SK-N-SH treated with all-trans-retinoic acid at 6 μM for 48 hours (cell line): ENCODE measurements around the gene ENOSF1.
"Not testable (repeated sequence)": the region's sequence is repeated elsewhere in the genome, so short reads cannot be mapped to it uniquely, and the experiment has no call there.

Source experiments
- ATAC-seq: fragments of 200-7000 bp; cut with Tn5 transposase; 3 replicates; pipeline ENCODE4 v1.9.1; 2020; ENCODE audit warnings: mild to moderate bottlenecking, moderate library complexity
- ARNTL ChIP-seq: fragments of 450-650 bp; formaldehyde crosslinking; IDR thresholded peaks from 2 replicates; pipeline ENCODE4 v1.5.0; 2020; ENCODE audit warnings: low read depth, mild to moderate bottlenecking, moderate library complexity, borderline replicate concordance
- BACH2 ChIP-seq: fragments of 250-450 bp; sonication (Bioruptor Pico); IDR thresholded peaks from 2 replicates; pipeline ENCODE4 v1.9.0; 2021; ENCODE audit warnings: mild to moderate bottlenecking, borderline replicate concordance
- CSDC2 ChIP-seq: fragments of 250-450 bp; sonication (Bioruptor Pico); IDR thresholded peaks from 2 replicates; pipeline ENCODE4 v1.5.0; 2020; ENCODE audit warnings: mild to moderate bottlenecking, moderate library complexity
- ESRRG ChIP-seq: fragments of 250-450 bp; sonication (Bioruptor Pico); IDR thresholded peaks from 2 replicates; pipeline ENCODE4 v1.6.1; 2021; ENCODE audit warnings: mild to moderate bottlenecking
- GLIS3 ChIP-seq: fragments of 250-450 bp; sonication (Bioruptor Pico); IDR thresholded peaks from 2 replicates; pipeline ENCODE4 v1.5.0; 2020; ENCODE audit warnings: mild to moderate bottlenecking, moderate library complexity
- ISL1 ChIP-seq: fragments of 250-450 bp; sonication (Bioruptor Pico); IDR thresholded peaks from 2 replicates; pipeline ENCODE4 v2.1.2; 2022; ENCODE audit warnings: mild to moderate bottlenecking, moderate library complexity
- OSR1 ChIP-seq: fragments of 250-450 bp; sonication (Bioruptor Pico); IDR thresholded peaks from 2 replicates; pipeline ENCODE4 v1.8.0; 2022; ENCODE audit warnings: moderate library complexity, mild to moderate bottlenecking, inconsistent platforms
- PPARA ChIP-seq: fragments of 250-450 bp; sonication (Bioruptor Pico); IDR thresholded peaks from 2 replicates; pipeline ENCODE4 v1.5.0; 2020; ENCODE audit warnings: mild to moderate bottlenecking, borderline replicate concordance
- RARB ChIP-seq: fragments of 250-450 bp; sonication (Bioruptor Pico); IDR thresholded peaks from 2 replicates; pipeline ENCODE4 v1.8.0; 2021; ENCODE audit warnings: mild to moderate bottlenecking, moderate library complexity
- SNAI2 ChIP-seq: fragments of 250-450 bp; sonication (Bioruptor Pico); IDR thresholded peaks from 2 replicates; pipeline ENCODE4 v1.5.0; 2020; ENCODE audit warnings: mild to moderate bottlenecking, moderate library complexity
- TOX ChIP-seq: fragments of 250-450 bp; sonication (Bioruptor Pico); IDR thresholded peaks from 2 replicates; pipeline ENCODE4 v1.8.0; 2021; ENCODE audit warnings: mild to moderate bottlenecking, moderate library complexity, borderline replicate concordance
- ZFP3 ChIP-seq: fragments of 250-450 bp; sonication (Bioruptor Pico); IDR thresholded peaks from 2 replicates; pipeline ENCODE4 v1.5.0; 2020; ENCODE audit warnings: mild to moderate bottlenecking, moderate library complexity
- ZFP30 ChIP-seq: fragments of 450-650 bp; formaldehyde crosslinking; IDR thresholded peaks from 2 replicates; pipeline ENCODE4 v1.5.0; 2022; ENCODE audit warnings: mild to moderate bottlenecking, moderate library complexity
- ZNF565 ChIP-seq: fragments of 450-650 bp; formaldehyde crosslinking; conservative IDR thresholded peaks from 2 replicates; pipeline ENCODE4 v1.5.0; 2020; ENCODE audit warnings: low read depth, mild to moderate bottlenecking, moderate library complexity
- ZNF70 ChIP-seq: fragments of 450-650 bp; formaldehyde crosslinking; IDR thresholded peaks from 2 replicates; pipeline ENCODE4 v1.5.0; 2020; ENCODE audit warnings: mild to moderate bottlenecking, moderate library complexity
- ZNF8 ChIP-seq: fragments of 450-650 bp; formaldehyde crosslinking; IDR thresholded peaks from 2 replicates; pipeline ENCODE4 v1.5.0; 2020; ENCODE audit warnings: mild to moderate bottlenecking, moderate library complexity
- TF ChIP-seq, protein P1 (sequence below): fragments of 250-450 bp; sonication (Bioruptor Pico); IDR thresholded peaks from 2 replicates; pipeline ENCODE4 v1.5.1; 2020; ENCODE audit warnings: low read depth, mild to moderate bottlenecking, moderate library complexity
- TF ChIP-seq, protein P2 (sequence below): fragments of 250-450 bp; sonication (Bioruptor Pico); IDR thresholded peaks from 2 replicates; pipeline ENCODE4 v1.5.0; 2020; ENCODE audit warnings: mild to moderate bottlenecking, moderate library complexity
- TF ChIP-seq, protein P3 (sequence below): fragments of 250-450 bp; sonication (Bioruptor Pico); IDR thresholded peaks from 2 replicates; pipeline ENCODE4 v1.8.0; 2021; ENCODE audit warnings: low read depth, mild to moderate bottlenecking, moderate library complexity, borderline replicate concordance
- TF ChIP-seq, protein P4 (sequence below): fragments of 250-450 bp; sonication (Bioruptor Pico); IDR thresholded peaks from 2 replicates; pipeline ENCODE4 v1.8.0; 2020; ENCODE audit warnings: mild to moderate bottlenecking, moderate library complexity, borderline replicate concordance
- TF ChIP-seq, protein P5 (sequence below): fragments of 250-450 bp; sonication (Bioruptor Pico); IDR thresholded peaks from 2 replicates; pipeline ENCODE4 v1.5.1; 2021; ENCODE audit warnings: mild to moderate bottlenecking, moderate library complexity

ENOSF1 gene

DNA sequence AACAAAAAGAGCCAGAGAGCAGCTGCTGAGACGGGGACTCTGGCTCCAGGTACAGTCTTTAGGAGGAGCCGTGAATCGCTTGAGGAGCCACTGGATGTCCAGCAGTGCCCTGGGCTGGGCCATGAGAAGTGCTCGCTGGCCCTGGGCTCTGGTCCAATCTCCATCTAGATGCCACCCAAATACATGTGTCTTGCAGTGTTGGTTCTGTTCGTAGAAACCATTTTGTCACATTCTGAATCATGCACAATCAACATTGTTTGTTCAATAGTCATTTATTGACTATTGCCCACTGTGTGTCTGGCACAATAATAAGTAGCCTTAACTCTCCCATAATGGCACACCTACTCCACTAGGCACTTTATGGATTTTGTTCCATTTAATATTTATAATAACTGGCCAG, 28.9 kb downstream of the ENOSF1 start:
- TF ChIP-seq RARB (CRISPR knock-in tag) (no peak), ZFP3 (CRISPR knock-in tag) (no peak)
- no peak for ATAC-seq

DNA sequence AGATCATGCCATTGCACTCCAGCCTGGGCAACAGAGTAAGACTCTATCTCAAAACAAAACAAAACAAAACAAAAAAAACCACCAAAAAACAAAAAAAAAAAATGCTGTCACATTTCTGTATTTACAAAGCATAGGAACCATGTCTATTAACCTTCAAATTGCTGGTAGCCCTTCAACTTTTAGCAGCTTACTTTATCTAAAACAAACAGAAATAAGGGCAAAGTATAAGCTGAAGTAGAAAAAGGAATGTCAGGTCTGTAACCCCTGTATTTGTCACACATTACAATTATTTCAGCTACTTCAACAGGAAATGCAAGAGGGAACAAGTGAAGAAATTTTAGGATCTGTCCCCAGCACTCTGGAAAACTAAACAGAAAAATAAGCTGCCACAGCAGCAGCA, 29.6 kb downstream of the ENOSF1 start:
- no peak for ATAC-seq
- no peak for TF ChIP-seq ZFP30 (CRISPR knock-in tag)
- no peak for TF ChIP-seq CSDC2 (CRISPR knock-in tag)
- TF ChIP-seq SNAI2 (CRISPR knock-in tag): no peak
- TF ChIP-seq, protein P1, sequence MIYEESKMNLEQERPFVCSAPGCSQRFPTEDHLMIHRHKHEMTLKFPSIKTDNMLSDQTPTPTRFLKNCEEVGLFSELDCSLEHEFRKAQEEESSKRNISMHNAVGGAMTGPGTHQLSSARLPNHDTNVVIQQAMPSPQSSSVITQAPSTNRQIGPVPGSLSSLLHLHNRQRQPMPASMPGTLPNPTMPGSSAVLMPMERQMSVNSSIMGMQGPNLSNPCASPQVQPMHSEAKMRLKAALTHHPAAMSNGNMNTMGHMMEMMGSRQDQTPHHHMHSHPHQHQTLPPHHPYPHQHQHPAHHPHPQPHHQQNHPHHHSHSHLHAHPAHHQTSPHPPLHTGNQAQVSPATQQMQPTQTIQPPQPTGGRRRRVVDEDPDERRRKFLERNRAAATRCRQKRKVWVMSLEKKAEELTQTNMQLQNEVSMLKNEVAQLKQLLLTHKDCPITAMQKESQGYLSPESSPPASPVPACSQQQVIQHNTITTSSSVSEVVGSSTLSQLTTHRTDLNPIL (CRISPR knock-in tag): no peak
- TF ChIP-seq ISL1 (CRISPR knock-in tag): no peak
- TF ChIP-seq BACH2 (CRISPR knock-in tag): no peak
- TF ChIP-seq, protein P2, sequence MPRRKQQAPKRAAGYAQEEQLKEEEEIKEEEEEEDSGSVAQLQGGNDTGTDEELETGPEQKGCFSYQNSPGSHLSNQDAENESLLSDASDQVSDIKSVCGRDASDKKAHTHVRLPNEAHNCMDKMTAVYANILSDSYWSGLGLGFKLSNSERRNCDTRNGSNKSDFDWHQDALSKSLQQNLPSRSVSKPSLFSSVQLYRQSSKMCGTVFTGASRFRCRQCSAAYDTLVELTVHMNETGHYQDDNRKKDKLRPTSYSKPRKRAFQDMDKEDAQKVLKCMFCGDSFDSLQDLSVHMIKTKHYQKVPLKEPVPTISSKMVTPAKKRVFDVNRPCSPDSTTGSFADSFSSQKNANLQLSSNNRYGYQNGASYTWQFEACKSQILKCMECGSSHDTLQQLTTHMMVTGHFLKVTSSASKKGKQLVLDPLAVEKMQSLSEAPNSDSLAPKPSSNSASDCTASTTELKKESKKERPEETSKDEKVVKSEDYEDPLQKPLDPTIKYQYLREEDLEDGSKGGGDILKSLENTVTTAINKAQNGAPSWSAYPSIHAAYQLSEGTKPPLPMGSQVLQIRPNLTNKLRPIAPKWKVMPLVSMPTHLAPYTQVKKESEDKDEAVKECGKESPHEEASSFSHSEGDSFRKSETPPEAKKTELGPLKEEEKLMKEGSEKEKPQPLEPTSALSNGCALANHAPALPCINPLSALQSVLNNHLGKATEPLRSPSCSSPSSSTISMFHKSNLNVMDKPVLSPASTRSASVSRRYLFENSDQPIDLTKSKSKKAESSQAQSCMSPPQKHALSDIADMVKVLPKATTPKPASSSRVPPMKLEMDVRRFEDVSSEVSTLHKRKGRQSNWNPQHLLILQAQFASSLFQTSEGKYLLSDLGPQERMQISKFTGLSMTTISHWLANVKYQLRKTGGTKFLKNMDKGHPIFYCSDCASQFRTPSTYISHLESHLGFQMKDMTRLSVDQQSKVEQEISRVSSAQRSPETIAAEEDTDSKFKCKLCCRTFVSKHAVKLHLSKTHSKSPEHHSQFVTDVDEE: no peak
- no peak for TF ChIP-seq OSR1
- TF ChIP-seq GLIS3 (CRISPR knock-in tag): no peak
- no peak for TF ChIP-seq ZNF8 (CRISPR knock-in tag)
- TF ChIP-seq ZFP3 (CRISPR knock-in tag): no peak
- TF ChIP-seq, protein P3, sequence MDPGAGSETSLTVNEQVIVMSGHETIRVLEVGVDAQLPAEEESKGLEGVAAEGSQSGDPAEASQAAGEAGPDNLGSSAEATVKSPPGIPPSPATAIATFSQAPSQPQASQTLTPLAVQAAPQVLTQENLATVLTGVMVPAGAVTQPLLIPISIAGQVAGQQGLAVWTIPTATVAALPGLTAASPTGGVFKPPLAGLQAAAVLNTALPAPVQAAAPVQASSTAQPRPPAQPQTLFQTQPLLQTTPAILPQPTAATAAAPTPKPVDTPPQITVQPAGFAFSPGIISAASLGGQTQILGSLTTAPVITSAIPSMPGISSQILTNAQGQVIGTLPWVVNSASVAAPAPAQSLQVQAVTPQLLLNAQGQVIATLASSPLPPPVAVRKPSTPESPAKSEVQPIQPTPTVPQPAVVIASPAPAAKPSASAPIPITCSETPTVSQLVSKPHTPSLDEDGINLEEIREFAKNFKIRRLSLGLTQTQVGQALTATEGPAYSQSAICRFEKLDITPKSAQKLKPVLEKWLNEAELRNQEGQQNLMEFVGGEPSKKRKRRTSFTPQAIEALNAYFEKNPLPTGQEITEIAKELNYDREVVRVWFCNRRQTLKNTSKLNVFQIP (CRISPR knock-in tag): no peak
- TF ChIP-seq TOX (CRISPR knock-in tag): no peak
- no peak for TF ChIP-seq PPARA (CRISPR knock-in tag)
- no peak for TF ChIP-seq ZNF565 (CRISPR knock-in tag)
- no peak for TF ChIP-seq RARB (CRISPR knock-in tag)
- TF ChIP-seq, protein P4, sequence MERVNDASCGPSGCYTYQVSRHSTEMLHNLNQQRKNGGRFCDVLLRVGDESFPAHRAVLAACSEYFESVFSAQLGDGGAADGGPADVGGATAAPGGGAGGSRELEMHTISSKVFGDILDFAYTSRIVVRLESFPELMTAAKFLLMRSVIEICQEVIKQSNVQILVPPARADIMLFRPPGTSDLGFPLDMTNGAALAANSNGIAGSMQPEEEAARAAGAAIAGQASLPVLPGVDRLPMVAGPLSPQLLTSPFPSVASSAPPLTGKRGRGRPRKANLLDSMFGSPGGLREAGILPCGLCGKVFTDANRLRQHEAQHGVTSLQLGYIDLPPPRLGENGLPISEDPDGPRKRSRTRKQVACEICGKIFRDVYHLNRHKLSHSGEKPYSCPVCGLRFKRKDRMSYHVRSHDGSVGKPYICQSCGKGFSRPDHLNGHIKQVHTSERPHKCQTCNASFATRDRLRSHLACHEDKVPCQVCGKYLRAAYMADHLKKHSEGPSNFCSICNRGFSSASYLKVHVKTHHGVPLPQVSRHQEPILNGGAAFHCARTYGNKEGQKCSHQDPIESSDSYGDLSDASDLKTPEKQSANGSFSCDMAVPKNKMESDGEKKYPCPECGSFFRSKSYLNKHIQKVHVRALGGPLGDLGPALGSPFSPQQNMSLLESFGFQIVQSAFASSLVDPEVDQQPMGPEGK (CRISPR knock-in tag): no peak
- TF ChIP-seq, protein P5, sequence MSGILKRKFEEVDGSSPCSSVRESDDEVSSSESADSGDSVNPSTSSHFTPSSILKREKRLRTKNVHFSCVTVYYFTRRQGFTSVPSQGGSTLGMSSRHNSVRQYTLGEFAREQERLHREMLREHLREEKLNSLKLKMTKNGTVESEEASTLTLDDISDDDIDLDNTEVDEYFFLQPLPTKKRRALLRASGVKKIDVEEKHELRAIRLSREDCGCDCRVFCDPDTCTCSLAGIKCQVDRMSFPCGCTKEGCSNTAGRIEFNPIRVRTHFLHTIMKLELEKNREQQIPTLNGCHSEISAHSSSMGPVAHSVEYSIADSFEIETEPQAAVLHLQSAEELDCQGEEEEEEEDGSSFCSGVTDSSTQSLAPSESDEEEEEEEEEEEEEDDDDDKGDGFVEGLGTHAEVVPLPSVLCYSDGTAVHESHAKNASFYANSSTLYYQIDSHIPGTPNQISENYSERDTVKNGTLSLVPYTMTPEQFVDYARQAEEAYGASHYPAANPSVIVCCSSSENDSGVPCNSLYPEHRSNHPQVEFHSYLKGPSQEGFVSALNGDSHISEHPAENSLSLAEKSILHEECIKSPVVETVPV (CRISPR knock-in tag): no peak
- TF ChIP-seq ESRRG (CRISPR knock-in tag): no peak

DNA sequence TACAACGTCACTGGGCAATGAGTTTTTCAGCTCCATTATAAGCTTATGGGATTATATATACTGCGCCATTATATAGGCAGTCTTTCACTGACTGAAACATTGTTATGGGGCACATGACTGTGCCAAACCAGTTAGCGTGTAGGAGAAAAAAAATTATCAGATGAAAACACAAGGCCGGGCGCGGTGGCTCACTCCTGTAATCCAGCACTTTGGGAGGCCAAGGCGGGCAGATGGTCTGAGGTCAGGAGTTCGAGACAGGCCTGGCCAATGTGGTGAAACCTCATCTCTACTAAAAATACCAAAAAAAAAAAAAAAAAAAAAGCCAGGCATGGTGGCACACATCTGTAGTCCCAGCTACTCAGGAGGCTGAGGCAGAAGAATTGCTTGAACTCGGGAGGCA, 30.0 kb downstream of the ENOSF1 start:
- ATAC-seq: not testable (repeated sequence)

DNA sequence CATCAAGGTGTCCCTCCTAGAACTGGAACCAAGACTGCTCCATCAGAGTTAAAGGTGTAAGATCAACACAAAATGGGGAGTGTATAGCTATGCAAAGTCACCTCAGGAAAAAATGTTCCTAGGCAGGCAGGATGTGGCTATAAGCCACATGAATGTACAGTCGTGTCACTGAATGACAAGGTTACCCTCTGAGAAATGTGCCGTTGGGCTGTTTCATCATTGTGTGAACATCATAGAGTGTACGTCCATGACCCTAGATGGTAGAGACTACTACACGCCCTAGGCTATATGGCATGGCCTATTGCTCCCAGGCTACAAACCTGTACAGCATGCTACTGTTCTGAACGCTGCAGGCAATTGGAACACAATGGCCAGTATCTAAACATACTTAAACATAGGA, 30.4 kb downstream of the ENOSF1 start:
- no peak for TF ChIP-seq TOX (CRISPR knock-in tag)
- no peak for TF ChIP-seq RARB (CRISPR knock-in tag)
- no peak for TF ChIP-seq CSDC2 (CRISPR knock-in tag)
- TF ChIP-seq PPARA (CRISPR knock-in tag): no peak
- no peak for TF ChIP-seq ZNF70 (CRISPR knock-in tag)
- TF ChIP-seq ZFP30 (CRISPR knock-in tag): no peak
- no peak for TF ChIP-seq GLIS3 (CRISPR knock-in tag)
- TF ChIP-seq, protein P2: no peak
- TF ChIP-seq ESRRG (CRISPR knock-in tag): no peak
- no peak for TF ChIP-seq BACH2 (CRISPR knock-in tag)
- TF ChIP-seq ISL1 (CRISPR knock-in tag): no peak
- TF ChIP-seq ARNTL (CRISPR knock-in tag): no peak
- no peak for TF ChIP-seq OSR1
- TF ChIP-seq, protein P1 (CRISPR knock-in tag): no peak

More for the DNA sequence above, 30.4 kb downstream of the ENOSF1 start:
- ATAC-seq: no peak
